ENCODE data around the gene B9D1. TPM values are rescaled to one million over a fixed set of nuclear protein-coding genes. Genes with fewer than 3 reads are reported as not detected.

B9D1 gene
- total and polyA plus RNA-seq, 2 of the 13 experiments (the other 11 are each of a cell fraction or from before 2014, with no cell fraction given): 27.7 to 31.1 TPM

GRCh38 chr17:19343256-19343630, 19.3 kb downstream of the B9D1 start:
- BruUV-seq (replicated peaks): no TSS peak
- no peaks in the 10 kb centered on the region for H3K9me3 ChIP-seq (ENCODE audit: low read length)
- ATAC-seq (no peak), DNase-seq (ENCODE audit: low spot score) (no peak), FAIRE-seq (no peak)
- no peak overlapping the region for H3K9ac ChIP-seq (ENCODE audit: insufficient read depth, low read depth, low read length)
- H2AFZ ChIP-seq (ENCODE audit: low read length): no peak overlapping the region
- no peaks in the 10 kb centered on the region for H4K20me1 ChIP-seq (ENCODE audit: insufficient read depth, low read length)
- H3K79me2 ChIP-seq (ENCODE audit: insufficient read depth, low read length): no peaks in the 10 kb centered on the region
- ChIA-PET POLR2A (no interaction called here), CTCF (ENCODE audit: low intra/inter-chr PET ratio, low total read pairs) (no interaction called here)
- H3K36me3 ChIP-seq (replicated peaks in 1 of 2; ENCODE audit: control insufficient read depth in 1 of 2, insufficient read depth in 2 of 2, low read length in 2 of 2): no peaks in the 10 kb centered on the region
- in situ Hi-C loops (cut with HindIII; ENCODE audit: extremely low pct_ligation_motif_present, low pct_unique_long_range_greater_than_20kb) (no loop called here), intact Hi-C loops (cut with micrococcal nuclease; ENCODE audit: unreplicated experiment) (no loop called here)
- WGBS (ENCODE audit: low lambda C conversion rate): 77% methylated on average over 3 of the region's 7 CpGs
- H3K27me3 ChIP-seq (ENCODE audit: control insufficient read depth in 1 of 2, insufficient read depth in 2 of 2, low read length in 2 of 2): no peaks in the 10 kb centered on the region
- H3K27ac ChIP-seq (ENCODE audit: extremely low read length, insufficient read depth, low read length): no peak overlapping the region
- peaks cover 57% of the 10 kb centered on the region for H3K4me1 ChIP-seq (ENCODE audit: insufficient read depth, low read length)
- H3K4me3 ChIP-seq (replicated peaks in 1 of 3; ENCODE audit: insufficient read depth in 1 of 3, low read depth in 2 of 3, low read length in 3 of 3): no peak overlapping the region
- no peak overlapping the region for H3K4me2 ChIP-seq (ENCODE audit: low read depth, low read length)
- TF ChIP-seq ZNF607 (CRISPR knock-in tag; IDR thresholded peaks at IDR 0.05; ENCODE audit: borderline replicate concordance): no peak
- 0 out of 2 replicates have a peak, but pooled peaks have one; percentile 26 for TF ChIP-seq ZMYM3 (CRISPR knock-in tag; IDR thresholded peaks at IDR 0.05)
- TF ChIP-seq ZNF629 (CRISPR knock-in tag; conservative IDR thresholded peaks at IDR 0.05): peak; percentile 93

- Histone ChIP-seq H3K79me2 (ENCODE audit: insufficient read depth, low read length) (no peaks in the 10 kb centered on the region), H3K27me3 (ENCODE audit: control insufficient read depth in 1 of 2, insufficient read depth in 2 of 2, low read length in 2 of 2) (no peaks in the 10 kb centered on the region), H3K4me3 (replicated peaks in 1 of 3; ENCODE audit: insufficient read depth in 1 of 3, low read depth in 2 of 3, low read length in 3 of 3) (no peak overlapping the region), H3K4me1 (ENCODE audit: insufficient read depth, low read length) (peaks cover 57% of the 10 kb centered on the region), H4K20me1 (ENCODE audit: insufficient read depth, low read length) (no peaks in the 10 kb centered on the region), H3K9me3 (ENCODE audit: low read length) (no peaks in the 10 kb centered on the region), H3K27ac (ENCODE audit: extremely low read length, insufficient read depth, low read length) (no peak overlapping the region), H3K9ac (ENCODE audit: insufficient read depth, low read depth, low read length) (no peak overlapping the region), H2AFZ (ENCODE audit: low read length) (no peak overlapping the region), H3K36me3 (replicated peaks in 1 of 2; ENCODE audit: control insufficient read depth in 1 of 2, insufficient read depth in 2 of 2, low read length in 2 of 2) (no peaks in the 10 kb centered on the region), H3K4me2 (ENCODE audit: low read depth, low read length) (no peak overlapping the region)
- ATAC-seq: no peak
- intact Hi-C loops (cut with micrococcal nuclease; ENCODE audit: unreplicated experiment) (no loop called here), in situ Hi-C loops (cut with HindIII; ENCODE audit: extremely low pct_ligation_motif_present, low pct_unique_long_range_greater_than_20kb) (no loop called here)
- no peak for TF ChIP-seq WIZ (CRISPR knock-in tag; IDR thresholded peaks at IDR 0.05)
- peak; percentile 41 for TF ChIP-seq AGO2 (optimal IDR thresholded peaks at IDR 0.05; ENCODE audit: low read depth, low read length)
- no peak for DNase-seq (ENCODE audit: low spot score)
- POLR2A ChIA-PET: no interaction called here
- CTCF ChIA-PET (ENCODE audit: low intra/inter-chr PET ratio, low total read pairs): no interaction called here
- BruUV-seq (replicated peaks): no TSS peak
- 96% methylated on average over 4 of the region's 7 CpGs for WGBS (ENCODE audit: low lambda C conversion rate)
- no peak for FAIRE-seq
Observed at GRCh38 chr17:19342611-19343255, 19.8 kb downstream of the B9D1 start.
